ENCODE results near the gene COX6A2. TPM values are rescaled to one million over a fixed set of nuclear protein-coding genes. Genes with fewer than 3 reads are reported as not detected.
A peak's percentile ranks its signal among the peaks of the same experiment; 100 is the strongest.

COX6A2 gene
- total and polyA plus RNA-seq, 2 experiments from 2014 or later = 6.0 TPM; not detected in 1

DNA sequence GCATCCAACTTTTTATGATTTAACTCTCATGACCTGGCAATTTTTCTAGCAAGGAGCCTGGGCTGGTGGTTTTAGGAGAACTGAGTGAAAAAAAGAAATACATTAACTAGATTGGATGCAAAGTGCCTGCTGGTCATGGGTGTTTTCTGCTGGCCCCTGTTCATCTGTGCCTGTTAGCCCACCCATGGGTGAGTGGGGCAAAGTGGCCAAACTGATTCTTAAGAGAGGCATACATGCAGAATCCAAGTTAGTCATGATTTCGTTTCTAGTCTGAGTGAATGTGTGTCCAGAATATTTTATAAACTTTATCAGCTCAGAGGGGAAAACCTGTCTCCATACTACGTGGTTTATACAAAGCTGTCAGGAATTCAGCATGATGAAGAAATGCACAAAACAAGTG is 39.6 kb downstream of the COX6A2 start (continued):
- TF ChIP-seq, protein P1, sequence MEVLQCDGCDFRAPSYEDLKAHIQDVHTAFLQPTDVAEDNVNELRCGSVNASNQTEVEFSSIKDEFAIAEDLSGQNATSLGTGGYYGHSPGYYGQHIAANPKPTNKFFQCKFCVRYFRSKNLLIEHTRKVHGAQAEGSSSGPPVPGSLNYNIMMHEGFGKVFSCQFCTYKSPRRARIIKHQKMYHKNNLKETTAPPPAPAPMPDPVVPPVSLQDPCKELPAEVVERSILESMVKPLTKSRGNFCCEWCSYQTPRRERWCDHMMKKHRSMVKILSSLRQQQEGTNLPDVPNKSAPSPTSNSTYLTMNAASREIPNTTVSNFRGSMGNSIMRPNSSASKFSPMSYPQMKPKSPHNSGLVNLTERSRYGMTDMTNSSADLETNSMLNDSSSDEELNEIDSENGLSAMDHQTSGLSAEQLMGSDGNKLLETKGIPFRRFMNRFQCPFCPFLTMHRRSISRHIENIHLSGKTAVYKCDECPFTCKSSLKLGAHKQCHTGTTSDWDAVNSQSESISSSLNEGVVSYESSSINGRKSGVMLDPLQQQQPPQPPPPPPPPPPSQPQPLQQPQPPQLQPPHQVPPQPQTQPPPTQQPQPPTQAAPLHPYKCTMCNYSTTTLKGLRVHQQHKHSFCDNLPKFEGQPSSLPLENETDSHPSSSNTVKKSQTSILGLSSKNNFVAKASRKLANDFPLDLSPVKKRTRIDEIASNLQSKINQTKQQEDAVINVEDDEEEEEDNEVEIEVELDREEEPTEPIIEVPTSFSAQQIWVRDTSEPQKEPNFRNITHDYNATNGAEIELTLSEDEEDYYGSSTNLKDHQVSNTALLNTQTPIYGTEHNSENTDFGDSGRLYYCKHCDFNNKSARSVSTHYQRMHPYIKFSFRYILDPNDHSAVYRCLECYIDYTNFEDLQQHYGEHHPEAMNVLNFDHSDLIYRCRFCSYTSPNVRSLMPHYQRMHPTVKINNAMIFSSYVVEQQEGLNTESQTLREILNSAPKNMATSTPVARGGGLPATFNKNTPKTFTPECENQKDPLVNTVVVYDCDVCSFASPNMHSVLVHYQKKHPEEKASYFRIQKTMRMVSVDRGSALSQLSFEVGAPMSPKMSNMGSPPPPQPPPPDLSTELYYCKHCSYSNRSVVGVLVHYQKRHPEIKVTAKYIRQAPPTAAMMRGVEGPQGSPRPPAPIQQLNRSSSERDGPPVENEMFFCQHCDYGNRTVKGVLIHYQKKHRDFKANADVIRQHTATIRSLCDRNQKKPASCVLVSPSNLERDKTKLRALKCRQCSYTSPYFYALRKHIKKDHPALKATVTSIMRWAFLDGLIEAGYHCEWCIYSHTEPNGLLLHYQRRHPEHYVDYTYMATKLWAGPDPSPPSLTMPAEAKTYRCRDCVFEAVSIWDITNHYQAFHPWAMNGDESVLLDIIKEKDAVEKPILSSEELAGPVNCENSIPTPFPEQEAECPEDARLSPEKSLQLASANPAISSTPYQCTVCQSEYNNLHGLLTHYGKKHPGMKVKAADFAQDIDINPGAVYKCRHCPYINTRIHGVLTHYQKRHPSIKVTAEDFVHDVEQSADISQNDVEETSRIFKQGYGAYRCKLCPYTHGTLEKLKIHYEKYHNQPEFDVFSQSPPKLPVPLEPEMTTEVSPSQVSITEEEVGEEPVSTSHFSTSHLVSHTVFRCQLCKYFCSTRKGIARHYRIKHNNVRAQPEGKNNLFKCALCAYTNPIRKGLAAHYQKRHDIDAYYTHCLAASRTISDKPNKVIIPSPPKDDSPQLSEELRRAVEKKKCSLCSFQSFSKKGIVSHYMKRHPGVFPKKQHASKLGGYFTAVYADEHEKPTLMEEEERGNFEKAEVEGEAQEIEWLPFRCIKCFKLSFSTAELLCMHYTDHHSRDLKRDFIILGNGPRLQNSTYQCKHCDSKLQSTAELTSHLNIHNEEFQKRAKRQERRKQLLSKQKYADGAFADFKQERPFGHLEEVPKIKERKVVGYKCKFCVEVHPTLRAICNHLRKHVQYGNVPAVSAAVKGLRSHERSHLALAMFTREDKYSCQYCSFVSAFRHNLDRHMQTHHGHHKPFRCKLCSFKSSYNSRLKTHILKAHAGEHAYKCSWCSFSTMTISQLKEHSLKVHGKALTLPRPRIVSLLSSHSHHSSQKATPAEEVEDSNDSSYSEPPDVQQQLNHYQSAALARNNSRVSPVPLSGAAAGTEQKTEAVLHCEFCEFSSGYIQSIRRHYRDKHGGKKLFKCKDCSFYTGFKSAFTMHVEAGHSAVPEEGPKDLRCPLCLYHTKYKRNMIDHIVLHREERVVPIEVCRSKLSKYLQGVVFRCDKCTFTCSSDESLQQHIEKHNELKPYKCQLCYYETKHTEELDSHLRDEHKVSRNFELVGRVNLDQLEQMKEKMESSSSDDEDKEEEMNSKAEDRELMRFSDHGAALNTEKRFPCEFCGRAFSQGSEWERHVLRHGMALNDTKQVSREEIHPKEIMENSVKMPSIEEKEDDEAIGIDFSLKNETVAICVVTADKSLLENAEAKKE (CRISPR knock-in tag; IDR thresholded peaks at IDR 0.05) = no peak
- TF ChIP-seq, protein P2, sequence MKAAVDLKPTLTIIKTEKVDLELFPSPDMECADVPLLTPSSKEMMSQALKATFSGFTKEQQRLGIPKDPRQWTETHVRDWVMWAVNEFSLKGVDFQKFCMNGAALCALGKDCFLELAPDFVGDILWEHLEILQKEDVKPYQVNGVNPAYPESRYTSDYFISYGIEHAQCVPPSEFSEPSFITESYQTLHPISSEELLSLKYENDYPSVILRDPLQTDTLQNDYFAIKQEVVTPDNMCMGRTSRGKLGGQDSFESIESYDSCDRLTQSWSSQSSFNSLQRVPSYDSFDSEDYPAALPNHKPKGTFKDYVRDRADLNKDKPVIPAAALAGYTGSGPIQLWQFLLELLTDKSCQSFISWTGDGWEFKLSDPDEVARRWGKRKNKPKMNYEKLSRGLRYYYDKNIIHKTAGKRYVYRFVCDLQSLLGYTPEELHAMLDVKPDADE (IDR thresholded peaks at IDR 0.05) = no peak
- no peak for TF ChIP-seq EZH2 (IDR thresholded peaks at IDR 0.05; ENCODE audit: low read depth, unreplicated experiment)

DNA sequence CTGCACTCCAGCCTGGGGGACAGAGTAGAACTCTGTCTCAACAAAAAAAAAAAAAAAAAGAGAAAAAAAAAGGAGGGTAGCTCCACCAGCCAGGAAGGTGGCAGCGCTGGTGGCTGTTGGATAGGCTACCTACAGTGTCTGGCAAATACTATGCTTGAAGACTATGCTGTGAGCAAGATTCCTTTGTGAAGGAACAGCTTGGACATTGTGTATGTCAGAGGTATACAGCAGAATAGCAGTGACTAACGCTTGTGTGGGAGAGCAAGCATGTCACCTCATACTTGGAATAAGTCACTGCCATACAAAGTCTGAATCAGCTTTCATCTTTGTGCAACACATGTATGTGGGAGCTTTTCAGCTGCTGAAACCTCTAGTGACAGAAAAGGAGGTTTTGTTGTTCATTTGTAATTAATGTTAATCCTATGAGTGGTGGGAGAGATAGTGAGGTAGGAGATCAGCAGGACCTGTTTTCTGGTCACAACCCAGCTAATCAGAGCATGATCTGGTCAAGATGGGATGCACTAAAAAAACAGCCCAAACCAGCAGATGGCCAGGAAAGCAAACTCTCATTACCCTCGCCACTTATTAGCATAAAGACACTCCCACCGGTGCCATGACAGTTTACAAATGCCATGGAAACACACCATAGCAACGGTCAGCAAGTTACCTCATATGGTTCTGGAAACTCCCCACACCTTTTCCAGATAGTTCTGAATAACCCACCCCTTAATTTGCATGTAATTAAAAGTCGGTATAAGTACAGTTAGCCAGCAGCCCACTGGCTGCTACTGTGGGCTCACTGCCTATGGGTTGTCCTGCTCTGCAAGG is 41.8 kb downstream of the COX6A2 start:
- Histone ChIP-seq H3K27ac (ENCODE audit: low read depth) (no peak overlapping the region), H3K79me2 (replicated peaks; ENCODE audit: insufficient read depth) (no peaks in the 10 kb centered on the region), H3K36me3 (ENCODE audit: insufficient read depth) (no peaks in the 10 kb centered on the region), H3K9me2 (ENCODE audit: insufficient read depth) (no peaks in the 10 kb centered on the region), H3K4me2 (no peak overlapping the region), H2AFZ (no peak overlapping the region), H3K4me1 (ENCODE audit: insufficient read depth) (no peaks in the 10 kb centered on the region), H4K20me1 (replicated peaks; ENCODE audit: insufficient read depth) (no peaks in the 10 kb centered on the region), H3K4me3 (no peak overlapping the region), H3K27me3 (ENCODE audit: insufficient read depth) (no peaks in the 10 kb centered on the region), H3F3A (replicated peaks; ENCODE audit: low read depth) (no peaks in the 10 kb centered on the region)
- H3K36me3 Mint-ChIP-seq (ENCODE audit: low read depth) = no peaks in the 10 kb centered on the region
- no peak overlapping the region for H3K4me3 Mint-ChIP-seq
- H3K4me1 Mint-ChIP-seq = peaks cover 8% of the 10 kb centered on the region
- peaks cover 4% of the 10 kb centered on the region; the same call in 2 of the 3 replicates for H3K9me3 Mint-ChIP-seq
- no peak overlapping the region for H3K27ac Mint-ChIP-seq
- ATAC-seq (peak; percentile 30), DNase-seq (ENCODE audit: low spot score) (peak; percentile 62)
- peaks cover 6% of the 10 kb centered on the region for H3K27me3 Mint-ChIP-seq (ENCODE audit: insufficient read depth, low read depth, poor library complexity)
- TF ChIP-seq STAT1 (IDR thresholded peaks at IDR 0.05; ENCODE audit: unreplicated experiment) = no peak
- no peak for TF ChIP-seq JUNB (IDR thresholded peaks at IDR 0.05; ENCODE audit: unreplicated experiment)
- TF ChIP-seq ZNF331 (CRISPR knock-in tag; IDR thresholded peaks at IDR 0.05; ENCODE audit: low read depth) = no peak
- TF ChIP-seq, protein P3, sequence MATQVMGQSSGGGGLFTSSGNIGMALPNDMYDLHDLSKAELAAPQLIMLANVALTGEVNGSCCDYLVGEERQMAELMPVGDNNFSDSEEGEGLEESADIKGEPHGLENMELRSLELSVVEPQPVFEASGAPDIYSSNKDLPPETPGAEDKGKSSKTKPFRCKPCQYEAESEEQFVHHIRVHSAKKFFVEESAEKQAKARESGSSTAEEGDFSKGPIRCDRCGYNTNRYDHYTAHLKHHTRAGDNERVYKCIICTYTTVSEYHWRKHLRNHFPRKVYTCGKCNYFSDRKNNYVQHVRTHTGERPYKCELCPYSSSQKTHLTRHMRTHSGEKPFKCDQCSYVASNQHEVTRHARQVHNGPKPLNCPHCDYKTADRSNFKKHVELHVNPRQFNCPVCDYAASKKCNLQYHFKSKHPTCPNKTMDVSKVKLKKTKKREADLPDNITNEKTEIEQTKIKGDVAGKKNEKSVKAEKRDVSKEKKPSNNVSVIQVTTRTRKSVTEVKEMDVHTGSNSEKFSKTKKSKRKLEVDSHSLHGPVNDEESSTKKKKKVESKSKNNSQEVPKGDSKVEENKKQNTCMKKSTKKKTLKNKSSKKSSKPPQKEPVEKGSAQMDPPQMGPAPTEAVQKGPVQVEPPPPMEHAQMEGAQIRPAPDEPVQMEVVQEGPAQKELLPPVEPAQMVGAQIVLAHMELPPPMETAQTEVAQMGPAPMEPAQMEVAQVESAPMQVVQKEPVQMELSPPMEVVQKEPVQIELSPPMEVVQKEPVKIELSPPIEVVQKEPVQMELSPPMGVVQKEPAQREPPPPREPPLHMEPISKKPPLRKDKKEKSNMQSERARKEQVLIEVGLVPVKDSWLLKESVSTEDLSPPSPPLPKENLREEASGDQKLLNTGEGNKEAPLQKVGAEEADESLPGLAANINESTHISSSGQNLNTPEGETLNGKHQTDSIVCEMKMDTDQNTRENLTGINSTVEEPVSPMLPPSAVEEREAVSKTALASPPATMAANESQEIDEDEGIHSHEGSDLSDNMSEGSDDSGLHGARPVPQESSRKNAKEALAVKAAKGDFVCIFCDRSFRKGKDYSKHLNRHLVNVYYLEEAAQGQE (IDR thresholded peaks at IDR 0.05; ENCODE audit: unreplicated experiment) = no peak
- TF ChIP-seq, protein P2 (IDR thresholded peaks at IDR 0.05) = no peak
- no peak for TF ChIP-seq POLR2AphosphoS5 (IDR thresholded peaks at IDR 0.05; ENCODE audit: low read depth)
- no peak for TF ChIP-seq NANOG (IDR thresholded peaks at IDR 0.05; ENCODE audit: borderline replicate concordance)
- no peak for TF ChIP-seq EZH2 (IDR thresholded peaks at IDR 0.05; ENCODE audit: low read depth, unreplicated experiment)
- TF ChIP-seq ZNF114 (CRISPR knock-in tag; IDR thresholded peaks at IDR 0.05) = no peak
- TF ChIP-seq CREB1 (CRISPR knock-in tag; IDR thresholded peaks at IDR 0.05; ENCODE audit: low read depth) = no peak

Measured in GM23338 (cell line).